Measurements from ENCODE around the gene SLC2A4RG. TPM values are rescaled to one million over a fixed set of nuclear protein-coding genes. Genes with fewer than 3 reads are reported as not detected.

Gene SLC2A4RG
- polyA plus RNA-seq, 1 of the 3 experiments (the other 2 are of a cell fraction) = 90.9 TPM

DNA sequence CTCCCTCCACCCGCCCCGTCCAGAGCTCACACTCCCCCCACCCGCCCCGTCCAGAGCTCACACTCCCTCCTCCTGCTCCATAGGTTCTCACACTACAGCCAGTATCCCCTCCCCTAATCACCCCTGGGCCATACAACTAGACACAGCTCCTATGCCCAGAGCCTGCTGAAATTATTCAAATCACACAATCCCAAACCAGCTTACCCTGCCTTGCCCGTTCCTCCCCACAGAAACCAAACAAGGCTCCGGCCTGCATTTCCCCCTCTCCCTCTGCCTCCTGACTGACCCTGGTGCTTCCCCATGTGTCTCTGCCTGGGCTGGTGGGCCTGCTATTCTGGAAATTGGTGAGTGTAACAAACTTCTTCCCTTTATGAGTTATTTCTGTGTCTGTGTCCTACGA is 18.6 kb downstream of the SLC2A4RG start:
- H3K27me3 ChIP-seq (ENCODE audit: insufficient read depth) = no peaks in the 10 kb centered on the region
- no peak overlapping the region for H3K4me2 ChIP-seq
- ChIA-PET POLR2A (interaction anchor here (0.9 kb wide), 1 partner anchor 13 kb away, joined by 3 read pairs; no protein-coding TSS in a partner anchor), CTCF (interaction anchor here (10.0 kb wide), 1 partner anchor 16 kb away, joined by 68 read pairs; no protein-coding TSS in a partner anchor)
- TF ChIP-seq, protein P1, sequence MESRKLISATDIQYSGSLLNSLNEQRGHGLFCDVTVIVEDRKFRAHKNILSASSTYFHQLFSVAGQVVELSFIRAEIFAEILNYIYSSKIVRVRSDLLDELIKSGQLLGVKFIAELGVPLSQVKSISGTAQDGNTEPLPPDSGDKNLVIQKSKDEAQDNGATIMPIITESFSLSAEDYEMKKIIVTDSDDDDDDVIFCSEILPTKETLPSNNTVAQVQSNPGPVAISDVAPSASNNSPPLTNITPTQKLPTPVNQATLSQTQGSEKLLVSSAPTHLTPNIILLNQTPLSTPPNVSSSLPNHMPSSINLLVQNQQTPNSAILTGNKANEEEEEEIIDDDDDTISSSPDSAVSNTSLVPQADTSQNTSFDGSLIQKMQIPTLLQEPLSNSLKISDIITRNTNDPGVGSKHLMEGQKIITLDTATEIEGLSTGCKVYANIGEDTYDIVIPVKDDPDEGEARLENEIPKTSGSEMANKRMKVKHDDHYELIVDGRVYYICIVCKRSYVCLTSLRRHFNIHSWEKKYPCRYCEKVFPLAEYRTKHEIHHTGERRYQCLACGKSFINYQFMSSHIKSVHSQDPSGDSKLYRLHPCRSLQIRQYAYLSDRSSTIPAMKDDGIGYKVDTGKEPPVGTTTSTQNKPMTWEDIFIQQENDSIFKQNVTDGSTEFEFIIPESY (IDR thresholded peaks at IDR 0.05; ENCODE audit: borderline replicate concordance, low read depth) = no peak
- no peak for TF ChIP-seq EP300 (IDR thresholded peaks at IDR 0.05; ENCODE audit: borderline replicate concordance in 1 of 2, low read depth in 1 of 2, low read length in 1 of 2)
- TF ChIP-seq CHD2 (IDR thresholded peaks at IDR 0.05; ENCODE audit: low read length, partially characterized antibody) = no peak
- no peak for TF ChIP-seq MEF2A (IDR thresholded peaks at IDR 0.05; ENCODE audit: borderline replicate concordance, low read depth)
- peaks cover 0 to 10% of the 10 kb centered on the region in 2 experiments; a peak in 1 of 4 replicates for H3K4me1 ChIP-seq (ENCODE audit: control insufficient read depth in 1 of 2, insufficient read depth in 2 of 2, low read depth in 1 of 2, low read length in 1 of 2)
- H3K9me2 ChIP-seq = no peaks in the 10 kb centered on the region
- no peak overlapping the region for H3K4me3 ChIP-seq (ENCODE audit: low read depth in 2 of 2, low read length in 1 of 2)
- 78% methylated on average over 7 of the region's 7 CpGs for WGBS (ENCODE audit: low lambda C conversion rate)
- H3K9me3 ChIP-seq = no peaks in the 10 kb centered on the region
- no peak overlapping the region for H3K9ac ChIP-seq
- H4K20me1 ChIP-seq (ENCODE audit: insufficient read depth) = no peaks in the 10 kb centered on the region
- H2AFZ ChIP-seq (ENCODE audit: low read depth) = no peak overlapping the region
- H3K36me3 ChIP-seq (replicated peaks in 1 of 2; ENCODE audit: control insufficient read depth in 1 of 2, insufficient read depth in 2 of 2, low read length in 1 of 2) = no peaks in the 10 kb centered on the region
- DNase-seq = no peak
- no peak overlapping the region for H3K27ac ChIP-seq (ENCODE audit: low read depth in 2 of 2, low read length in 1 of 2)
- no peaks in the 10 kb centered on the region for H3K79me2 ChIP-seq (ENCODE audit: insufficient read depth)
- H3F3A ChIP-seq (replicated peaks; ENCODE audit: insufficient read depth) = no peaks in the 10 kb centered on the region

DNA sequence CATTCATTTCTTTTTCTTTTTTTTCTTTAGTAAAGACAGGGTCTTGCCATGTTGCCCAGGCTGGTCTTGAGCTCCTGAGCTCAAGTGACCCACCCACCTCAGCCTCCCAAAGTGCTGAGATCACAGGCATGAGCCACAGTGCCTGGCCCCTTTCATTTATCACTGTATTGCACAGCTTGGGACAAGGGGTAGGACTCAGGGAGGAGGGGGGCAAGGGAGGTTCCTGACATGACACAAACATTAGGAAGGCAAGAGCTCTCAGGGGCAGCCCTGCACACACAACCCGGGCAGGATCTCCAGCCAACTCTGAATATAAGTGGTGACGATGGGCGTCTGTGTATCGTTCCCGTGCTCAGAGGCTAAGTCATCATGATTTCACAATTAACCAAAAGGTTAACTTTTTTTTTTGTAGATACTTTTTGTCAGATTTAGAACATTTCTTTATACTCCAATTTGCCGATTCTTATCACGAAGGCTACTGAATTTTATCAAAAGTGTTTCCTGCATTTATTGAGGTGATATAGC is 19.9 kb downstream of the SLC2A4RG start:
- H3K4me1 ChIP-seq (ENCODE audit: control insufficient read depth in 1 of 2, insufficient read depth in 2 of 2, low read depth in 1 of 2, low read length in 1 of 2) = no peaks in the 10 kb centered on the region
- H3K27me3 ChIP-seq (ENCODE audit: insufficient read depth) = no peaks in the 10 kb centered on the region
- DNase-seq = no peak
- POLR2A ChIA-PET = no interaction called here
- TF ChIP-seq EZH2phosphoT487 (IDR thresholded peaks at IDR 0.05; ENCODE audit: borderline replicate concordance, low read depth) (no peak), RAD21 (IDR thresholded peaks at IDR 0.05; ENCODE audit: low read length) (no peak), TCF12 (IDR thresholded peaks at IDR 0.05) (no peak), SIN3A (IDR thresholded peaks at IDR 0.05; ENCODE audit: borderline replicate concordance, low read depth, low read length) (no peak), NFIC (IDR thresholded peaks at IDR 0.05; ENCODE audit: borderline replicate concordance) (no peak)
- TF ChIP-seq, protein P2, sequence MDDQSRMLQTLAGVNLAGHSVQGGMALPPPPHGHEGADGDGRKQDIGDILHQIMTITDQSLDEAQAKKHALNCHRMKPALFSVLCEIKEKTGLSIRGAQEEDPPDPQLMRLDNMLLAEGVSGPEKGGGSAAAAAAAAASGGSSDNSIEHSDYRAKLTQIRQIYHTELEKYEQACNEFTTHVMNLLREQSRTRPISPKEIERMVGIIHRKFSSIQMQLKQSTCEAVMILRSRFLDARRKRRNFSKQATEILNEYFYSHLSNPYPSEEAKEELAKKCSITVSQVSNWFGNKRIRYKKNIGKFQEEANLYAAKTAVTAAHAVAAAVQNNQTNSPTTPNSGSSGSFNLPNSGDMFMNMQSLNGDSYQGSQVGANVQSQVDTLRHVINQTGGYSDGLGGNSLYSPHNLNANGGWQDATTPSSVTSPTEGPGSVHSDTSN (IDR thresholded peaks at IDR 0.05) = no peak
- H3F3A ChIP-seq (replicated peaks; ENCODE audit: insufficient read depth) = no peaks in the 10 kb centered on the region
- no peaks in the 10 kb centered on the region for H4K20me1 ChIP-seq (ENCODE audit: insufficient read depth)
- H2AFZ ChIP-seq (ENCODE audit: low read depth) = no peak overlapping the region
- H3K4me2 ChIP-seq = no peak overlapping the region
- H3K79me2 ChIP-seq (ENCODE audit: insufficient read depth) = no peaks in the 10 kb centered on the region
- H3K36me3 ChIP-seq (replicated peaks in 1 of 2; ENCODE audit: control insufficient read depth in 1 of 2, insufficient read depth in 2 of 2, low read length in 1 of 2) = no peaks in the 10 kb centered on the region
- H3K9me3 ChIP-seq = no peaks in the 10 kb centered on the region
- no peak overlapping the region for H3K4me3 ChIP-seq (ENCODE audit: low read depth in 2 of 2, low read length in 1 of 2)
- CTCF ChIA-PET = interaction anchor here (1.0 to 10.0 kb wide), 3 partner anchors 15 to 26 kb away, joined by 3 to 68 read pairs (median 4); no protein-coding TSS in a partner anchor
- H3K27ac ChIP-seq (ENCODE audit: low read depth in 2 of 2, low read length in 1 of 2) = no peak overlapping the region
- 76% methylated on average over 7 of the region's 7 CpGs for WGBS (ENCODE audit: low lambda C conversion rate)
- H3K9me2 ChIP-seq = no peaks in the 10 kb centered on the region
- H3K9ac ChIP-seq = no peak overlapping the region

Measured in SK-N-SH (cell line).